ENCODE data around the gene PPP2R1A. TPM values are rescaled to one million over a fixed set of nuclear protein-coding genes. Genes with fewer than 3 reads are reported as not detected.

The PPP2R1A gene
- total RNA-seq, 1 experiment from 2014 or later = 266 TPM

- DNase-seq (ENCODE audit: low read depth, low spot score) (no peak), ATAC-seq (no peak)
- no peak for TF ChIP-seq CTCF (IDR thresholded peaks at IDR 0.05 in 2 of 3, conservative IDR thresholded peaks at IDR 0.05 in 1 of 3; ENCODE audit: borderline replicate concordance in 1 of 3, insufficient read depth in 1 of 3, low read depth in 2 of 3, low read length in 2 of 3)
- no peak for TF ChIP-seq ZNF274 (IDR thresholded peaks at IDR 0.05; ENCODE audit: low read depth, low read length)
- TF ChIP-seq ATF3 (IDR thresholded peaks at IDR 0.05) = no peak
- TF ChIP-seq RAD21 (IDR thresholded peaks at IDR 0.05; ENCODE audit: low read depth) = no peak
- TF ChIP-seq JUND (IDR thresholded peaks at IDR 0.05) = no peak
- TF ChIP-seq CEBPB (IDR thresholded peaks at IDR 0.05; ENCODE audit: low read depth) = no peak
- TF ChIP-seq EZH2 (IDR thresholded peaks at IDR 0.05) = no peak
- no peak for TF ChIP-seq EZH2phosphoT487 (IDR thresholded peaks at IDR 0.05; ENCODE audit: borderline replicate concordance)
- no peak for TF ChIP-seq POLR2AphosphoS5 (IDR thresholded peaks at IDR 0.05; ENCODE audit: low read depth, low read length)
- TF ChIP-seq SIN3A (IDR thresholded peaks at IDR 0.05; ENCODE audit: low read depth) = no peak
- no peak for TF ChIP-seq SRF (IDR thresholded peaks at IDR 0.05; ENCODE audit: low read depth)
- TF ChIP-seq ZBTB33 (IDR thresholded peaks at IDR 0.05; ENCODE audit: extremely low read depth, insufficient replicate concordance, low read length) = no peak
- no peak for TF ChIP-seq REST (IDR thresholded peaks at IDR 0.05; ENCODE audit: low read depth)
- no peak for TF ChIP-seq SP1 (IDR thresholded peaks at IDR 0.05; ENCODE audit: low read depth)
- no peak for TF ChIP-seq FOSL1 (IDR thresholded peaks at IDR 0.05; ENCODE audit: low read depth)
- no peak for TF ChIP-seq ELF1 (IDR thresholded peaks at IDR 0.05; ENCODE audit: borderline replicate concordance, low read depth)
- TF ChIP-seq MAX (IDR thresholded peaks at IDR 0.05) = no peak
- TF ChIP-seq TCF7L2 (IDR thresholded peaks at IDR 0.05; ENCODE audit: borderline replicate concordance, extremely low read depth, insufficient read depth, insufficient read length) = no peak
- H3K27ac ChIP-seq (ENCODE audit: low read depth, low read length) = no peak overlapping the region
- ChIA-PET POLR2A (no interaction called here), RAD21 (ENCODE audit: low non-redundant PET in 1 of 2, low total read pairs in 2 of 2, uncharacterized antibody in 2 of 2, unreplicated experiment in 2 of 2) (no interaction called here), CTCF (no interaction called here)
- intact Hi-C loops (cut with micrococcal nuclease) = no loop called here
- BruUV-seq (replicated peaks) = no TSS peak
- H3K9me2 ChIP-seq (ENCODE audit: insufficient read depth) = no peaks in the 10 kb centered on the region
- peaks cover 5% of the 10 kb centered on the region in 2 experiments; a peak in 2 of 4 replicates for H3K9me3 ChIP-seq (ENCODE audit: control insufficient read depth in 1 of 2, insufficient read depth in 1 of 2, low read depth in 1 of 2, low read length in 2 of 2)
- no peaks in the 10 kb centered on the region for H4K20me1 ChIP-seq (ENCODE audit: insufficient read depth)
- no peaks in the 10 kb centered on the region for H3K36me3 ChIP-seq (ENCODE audit: control insufficient read depth in 1 of 2, insufficient read depth in 2 of 2, low read length in 2 of 2)
- peaks cover 14% of the 10 kb centered on the region for H3K79me2 ChIP-seq (ENCODE audit: insufficient read depth, low read length)
- peaks cover 6 to 9% of the 10 kb centered on the region in 2 experiments; a peak in 2 of 4 replicates for H3K4me1 ChIP-seq (ENCODE audit: control insufficient read depth in 1 of 2, insufficient read depth in 2 of 2, low read length in 2 of 2)
- no peak overlapping the region for H3K9ac ChIP-seq (ENCODE audit: low read length)
- H3K4me2 ChIP-seq (ENCODE audit: low read length) = no peak overlapping the region
- no peaks in the 10 kb centered on the region for H3K27me3 ChIP-seq (ENCODE audit: insufficient read depth, low read length)
- H3K4me3 ChIP-seq (replicated peaks in 1 of 2; ENCODE audit: low read depth in 1 of 2, low read length in 2 of 2) = no peak overlapping the region
- no peak overlapping the region for H2AFZ ChIP-seq (ENCODE audit: low read depth, low read length, poor library complexity, severe bottlenecking)
Measured at GRCh38 chr19:52142001-52142595, 47.8 kb upstream of the PPP2R1A start.
